WERI-Rb-1 (cell line): ENCODE results near the gene FAM83C.

Experiments
- DNase-seq: peaks from one replicate; pipeline ENCODE4 v3.0.0-alpha.2; 2020
- H3K27ac ChIP-seq: fragments of 250-450 bp; sonication (Bioruptor Pico); 2 replicates; pipeline ENCODE4 v1.5.1; 2020; ENCODE audit warnings: mild to moderate bottlenecking, moderate library complexity
- H3K27me3 ChIP-seq: fragments of 250-450 bp; sonication (Bioruptor Pico); 2 replicates; pipeline ENCODE4 v1.5.1; 2021; ENCODE audit warnings: mild to moderate bottlenecking, low read depth, moderate library complexity; ENCODE audit not compliant: insufficient read depth, severe bottlenecking
- H3K36me3 ChIP-seq: fragments of 250-450 bp; sonication (Bioruptor Pico); 2 replicates; pipeline ENCODE4 v1.5.1; 2020; ENCODE audit warnings: mild to moderate bottlenecking, moderate library complexity
- H3K4me3 ChIP-seq: 2 replicates; pipeline ENCODE4 v1.5.1; 2011; ENCODE audit warnings: low read depth, mild to moderate bottlenecking, control low read depth, low read length
- H3K9me3 ChIP-seq: fragments of 250-450 bp; sonication (Bioruptor Pico); 2 replicates; pipeline ENCODE4 v1.5.1; 2021; ENCODE audit warnings: mild to moderate bottlenecking, moderate library complexity; ENCODE audit not compliant: severe bottlenecking
- CTCF ChIP-seq: IDR thresholded peaks from 2 replicates; pipeline ENCODE4 v1.5.1; 2011; ENCODE audit warnings: low read depth, mild to moderate bottlenecking, control low read depth, inconsistent platforms, low read length

The FAM83C gene

GRCh38 chr20:35288325-35289060 is 3.7 kb downstream of the FAM83C start:
- H3K4me3 ChIP-seq: no peak overlapping the region
- no peak for DNase-seq
- H3K27me3 ChIP-seq: no peaks in the 10 kb centered on the region
- TF ChIP-seq CTCF: no peak
- peaks cover under 1% of the 10 kb centered on the region; the same call in 1 of the 2 replicates for H3K36me3 ChIP-seq
- H3K9me3 ChIP-seq: no peaks in the 10 kb centered on the region
- no peak overlapping the region for H3K27ac ChIP-seq

DNA sequence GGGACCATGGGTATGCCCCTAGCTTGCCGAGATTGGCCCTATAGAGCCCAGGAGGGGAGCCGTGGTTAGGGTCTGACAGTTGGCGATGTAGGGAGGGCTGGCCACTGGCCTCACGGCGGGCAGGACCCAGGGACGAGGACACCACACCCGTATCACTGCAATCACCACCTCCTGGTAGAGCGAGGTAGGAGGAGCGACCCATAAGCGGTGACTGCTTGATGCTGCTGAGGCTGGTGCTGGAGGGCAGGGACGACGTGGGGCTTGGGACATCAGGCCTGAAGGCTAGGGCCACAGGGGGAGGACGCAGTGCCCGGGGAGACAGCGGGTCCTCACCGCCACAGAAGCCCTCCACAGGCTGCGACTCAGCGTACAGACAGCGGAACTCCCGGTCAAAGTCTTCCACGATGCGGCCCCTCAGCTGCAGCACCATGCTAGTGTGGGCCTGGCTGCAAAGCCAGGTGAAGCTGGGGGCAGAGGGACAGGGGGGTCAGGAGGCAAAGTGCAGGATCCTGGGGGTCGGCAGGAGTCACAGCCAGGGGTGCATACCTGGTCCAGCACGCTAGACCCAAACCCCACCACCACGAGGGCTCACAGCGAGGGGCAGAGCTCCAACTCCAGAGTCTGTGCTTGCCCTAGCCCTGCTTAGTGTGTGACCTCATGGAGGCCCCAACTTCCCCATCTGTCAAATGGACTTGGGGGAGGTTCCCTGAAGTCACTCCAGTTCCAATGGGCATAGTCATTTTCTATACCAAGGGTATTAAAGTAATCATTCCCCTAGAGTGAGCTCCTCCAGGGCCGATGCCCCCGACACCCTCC is 4.5 kb downstream of the FAM83C start:
- H3K27me3 ChIP-seq: no peaks in the 10 kb centered on the region
- no peak overlapping the region for H3K4me3 ChIP-seq
- no peak for DNase-seq
- no peak for TF ChIP-seq CTCF
- H3K36me3 ChIP-seq: peaks cover 8% of the 10 kb centered on the region
- H3K9me3 ChIP-seq: no peaks in the 10 kb centered on the region
- no peak overlapping the region for H3K27ac ChIP-seq

- Histone ChIP-seq H3K9me3 (no peaks in the 10 kb centered on the region), H3K36me3 (peaks cover 15% of the 10 kb centered on the region), H3K27ac (no peak overlapping the region), H3K27me3 (no peaks in the 10 kb centered on the region), H3K4me3 (no peak overlapping the region)
- TF ChIP-seq CTCF: no peak
- DNase-seq: no peak
Observed at GRCh38 chr20:35286899-35287508, 5.2 kb downstream of the FAM83C start.

DNA sequence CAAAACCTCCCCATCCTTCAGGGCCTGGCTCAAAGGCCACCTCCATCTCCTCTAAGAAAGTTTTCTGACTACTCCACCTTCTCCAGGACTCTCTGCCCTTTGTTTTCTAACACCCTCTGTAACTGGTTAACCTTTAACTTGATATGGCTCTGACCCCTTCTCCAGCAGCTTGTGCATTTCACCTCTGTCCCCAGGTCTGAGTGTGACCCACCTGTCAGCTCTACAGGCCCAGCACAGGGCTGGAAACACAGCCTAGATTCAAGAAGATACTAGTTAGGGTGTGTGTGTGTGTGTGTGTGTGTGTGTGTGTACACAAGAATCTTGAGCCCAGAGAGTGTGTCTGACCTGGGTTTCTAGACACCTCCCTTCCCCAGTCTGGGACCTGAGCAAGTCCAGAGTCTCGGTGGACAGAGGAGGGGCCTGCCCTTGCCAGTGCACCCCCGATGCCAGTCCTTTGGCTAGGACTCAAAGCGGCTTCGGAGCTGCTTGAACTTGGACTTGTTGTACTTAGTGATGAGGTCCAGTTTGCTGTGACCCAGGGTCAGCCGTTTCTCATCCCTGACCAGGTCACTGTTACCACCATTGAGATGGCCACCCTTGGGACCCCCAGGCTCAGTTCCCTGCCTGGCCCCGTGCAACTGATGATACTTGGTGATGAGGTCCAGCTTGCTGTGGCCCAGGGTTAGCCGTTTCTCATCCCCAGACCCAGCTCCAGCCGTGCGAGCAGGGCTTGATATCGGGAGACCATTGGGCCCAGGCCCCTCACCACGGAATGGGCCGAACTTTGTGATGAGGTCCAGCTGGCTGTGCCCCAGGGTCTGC is 5.9 kb downstream of the FAM83C start:
- Histone ChIP-seq H3K36me3 (peaks cover 22% of the 10 kb centered on the region), H3K27ac (no peak overlapping the region), H3K27me3 (no peaks in the 10 kb centered on the region), H3K9me3 (no peaks in the 10 kb centered on the region), H3K4me3 (no peak overlapping the region)
- TF ChIP-seq CTCF: no peak
- no peak for DNase-seq

GRCh38 chr20:35285806-35286076 is 6.5 kb downstream of the FAM83C start:
- no peak for DNase-seq
- H3K27ac ChIP-seq: no peak overlapping the region
- no peak for TF ChIP-seq CTCF

More at GRCh38 chr20:35285806-35286076, 6.5 kb downstream of the FAM83C start:
- no peak overlapping the region for H3K4me3 ChIP-seq
- H3K9me3 ChIP-seq: no peaks in the 10 kb centered on the region
- no peaks in the 10 kb centered on the region for H3K27me3 ChIP-seq
- peaks cover 27% of the 10 kb centered on the region for H3K36me3 ChIP-seq
